Smooth muscle cell (in vitro differentiated cells): ENCODE data around the gene PTK6. TPM values are rescaled to one million over a fixed set of nuclear protein-coding genes. Genes with fewer than 3 reads are reported as not detected.

ENCODE experiments used
- DNase-seq: peaks from one replicate; lab custom pipeline; 2025; ENCODE audit not compliant: unreplicated experiment; lab: John Stamatoyannopoulos, UW
- H2AFZ ChIP-seq: fragments of 200-600 bp; sonication (generic); 2 replicates; pipeline ENCODE4 v1.6.0; 2016; ENCODE audit warnings: antibody characterized with exemption, low read depth, mild to moderate bottlenecking
- H3F3A ChIP-seq: fragments of 200-600 bp; sonication (generic); 2 replicates; pipeline ENCODE4 v1.6.0; 2017; ENCODE audit warnings: antibody characterized with exemption, low read depth
- H3K27ac ChIP-seq: fragments of 200-600 bp; sonication (generic); 2 replicates; pipeline ENCODE4 v1.5.1; 2016; ENCODE audit warnings: low read depth, mild to moderate bottlenecking
- H3K27me3 ChIP-seq: fragments of 200-600 bp; sonication (generic); 2 replicates; pipeline ENCODE4 v1.6.1; 2016; ENCODE audit warnings: low read depth, mild to moderate bottlenecking
- H3K36me3 ChIP-seq: fragments of 200-600 bp; sonication (generic); 2 replicates; pipeline ENCODE4 v1.5.1; 2016; ENCODE audit warnings: low read depth
- H3K4me1 ChIP-seq: fragments of 200-600 bp; sonication (generic); 2 replicates; pipeline ENCODE4 v1.5.1; 2016; ENCODE audit warnings: low read depth
- H3K4me2 ChIP-seq: fragments of 200-600 bp; sonication (generic); 2 replicates; pipeline ENCODE4 v1.6.0; 2016; ENCODE audit warnings: mild to moderate bottlenecking
- H3K4me3 ChIP-seq: fragments of 200-600 bp; sonication (generic); 2 replicates; pipeline ENCODE4 v1.5.1; 2016; ENCODE audit warnings: mild to moderate bottlenecking
- H3K79me2 ChIP-seq: fragments of 200-600 bp; sonication (generic); 2 replicates; pipeline ENCODE4 v1.6.0; 2016; ENCODE audit warnings: low read depth, mild to moderate bottlenecking
- H3K9ac ChIP-seq: fragments of 200-600 bp; sonication (generic); 2 replicates; pipeline ENCODE4 v1.6.0; 2016; ENCODE audit warnings: low read depth
- H3K9me3 ChIP-seq: fragments of 200-600 bp; sonication (generic); replicated peaks from 2 replicates; pipeline ENCODE4 v1.5.1; 2016; ENCODE audit warnings: low read depth
- H4K20me1 ChIP-seq: fragments of 200-600 bp; sonication (generic); 2 replicates; pipeline ENCODE4 v1.6.0; 2016; ENCODE audit warnings: low read depth
- CTCF ChIP-seq: fragments of 200-600 bp; sonication (generic); IDR thresholded peaks from 2 replicates; pipeline ENCODE4 v1.5.1; 2017; ENCODE audit warnings: borderline replicate concordance, mild to moderate bottlenecking, antibody characterized with exemption; ENCODE audit not compliant: insufficient read depth, poor library complexity, severe bottlenecking
- WGBS: methylation state at CpG from one replicate; pipeline ENCODE4 v1.1.7; 2016; ENCODE audit warnings: low lambda C conversion rate; 5-methylcytosine and 5-hydroxymethylcytosine counted together
- polyA plus RNA-seq: library from polyadenylated mRNA; unstranded; fragments of >200 nt; fragmentation: Nextera tagmentation; extraction: Ambion mirVana; gene quantifications from 2 replicates; pipeline ENCODE4 v1.2.1, GENCODE V29; 2016
- total RNA-seq: library from RNA; depleted of rRNA; stranded (reverse); fragments of >200 nt; gene quantifications from 2 replicates; pipeline ENCODE4 v1.2.3, GENCODE V29; 2014

Gene PTK6
- total and polyA plus RNA-seq, 2 experiments from 2014 or later = 0.05 TPM; not detected in 1

GRCh38 chr20:63538204-63539091 lies 1.3 kb upstream of the PTK6 start:
- peaks cover 3% of the 10 kb centered on the region for H3K4me1 ChIP-seq
- H3K4me2 ChIP-seq = peak overlapping the region; percentile 84
- no peak for TF ChIP-seq CTCF
- H3K27ac ChIP-seq = no peak overlapping the region
- no peak for DNase-seq
- no peaks in the 10 kb centered on the region for H3K36me3 ChIP-seq
- H3K4me3 ChIP-seq = peak overlapping the region; percentile 41
- no peaks in the 10 kb centered on the region for H3K27me3 ChIP-seq
- no peaks in the 10 kb centered on the region for H4K20me1 ChIP-seq
- H3K9me3 ChIP-seq = no peaks in the 10 kb centered on the region
- no peaks in the 10 kb centered on the region for H3F3A ChIP-seq
- no peak overlapping the region for H2AFZ ChIP-seq
- H3K9ac ChIP-seq = no peak overlapping the region
- no peaks in the 10 kb centered on the region for H3K79me2 ChIP-seq
- WGBS = 54% methylated on average over 27 of the region's 27 CpGs

- Histone ChIP-seq H3F3A (no peaks in the 10 kb centered on the region), H2AFZ (peak overlapping the region; percentile 33), H3K4me3 (peak overlapping the region; percentile 41), H3K4me2 (peak overlapping the region; percentile 84), H3K27me3 (no peaks in the 10 kb centered on the region), H3K9ac (no peak overlapping the region), H3K36me3 (no peaks in the 10 kb centered on the region), H3K79me2 (no peaks in the 10 kb centered on the region), H3K9me3 (no peaks in the 10 kb centered on the region), H4K20me1 (no peaks in the 10 kb centered on the region), H3K27ac (no peak overlapping the region), H3K4me1 (peaks cover 3% of the 10 kb centered on the region)
- WGBS = 27% methylated on average over 29 of the region's 34 CpGs
- DNase-seq = peak; percentile 88
- peak; percentile 83 for TF ChIP-seq CTCF
Measured at GRCh38 chr20:63537525-63538203, 488 bp upstream of the PTK6 start.

GRCh38 chr20:63536241-63536977 lies 767 bp downstream of the PTK6 start:
- Histone ChIP-seq H3K9me3 (no peaks in the 10 kb centered on the region), H3K36me3 (no peaks in the 10 kb centered on the region), H3K27ac (no peak overlapping the region), H3K4me1 (peaks cover 3% of the 10 kb centered on the region), H2AFZ (no peak overlapping the region), H3K4me3 (no peak overlapping the region), H3F3A (no peaks in the 10 kb centered on the region), H3K9ac (no peak overlapping the region), H3K4me2 (no peak overlapping the region), H3K27me3 (no peaks in the 10 kb centered on the region), H3K79me2 (no peaks in the 10 kb centered on the region), H4K20me1 (no peaks in the 10 kb centered on the region)
- WGBS = 89% methylated on average over 35 of the region's 35 CpGs
- DNase-seq = no peak
- TF ChIP-seq CTCF = no peak
